Bladder microvascular endothelial cell (primary cell): ENCODE data around the gene ETFDH. TPM values are rescaled to one million over a fixed set of nuclear protein-coding genes. Genes with fewer than 3 reads are reported as not detected.

Source experiments
- total RNA-seq: library from RNA; depleted of rRNA; stranded (reverse); fragments of >200 nt; gene quantifications from 2 replicates; pipeline ENCODE4 v1.2.3, GENCODE V29; 2014

The ETFDH gene
- total RNA-seq: 13.1 and 21.3 TPM in 2 replicates

DNA sequence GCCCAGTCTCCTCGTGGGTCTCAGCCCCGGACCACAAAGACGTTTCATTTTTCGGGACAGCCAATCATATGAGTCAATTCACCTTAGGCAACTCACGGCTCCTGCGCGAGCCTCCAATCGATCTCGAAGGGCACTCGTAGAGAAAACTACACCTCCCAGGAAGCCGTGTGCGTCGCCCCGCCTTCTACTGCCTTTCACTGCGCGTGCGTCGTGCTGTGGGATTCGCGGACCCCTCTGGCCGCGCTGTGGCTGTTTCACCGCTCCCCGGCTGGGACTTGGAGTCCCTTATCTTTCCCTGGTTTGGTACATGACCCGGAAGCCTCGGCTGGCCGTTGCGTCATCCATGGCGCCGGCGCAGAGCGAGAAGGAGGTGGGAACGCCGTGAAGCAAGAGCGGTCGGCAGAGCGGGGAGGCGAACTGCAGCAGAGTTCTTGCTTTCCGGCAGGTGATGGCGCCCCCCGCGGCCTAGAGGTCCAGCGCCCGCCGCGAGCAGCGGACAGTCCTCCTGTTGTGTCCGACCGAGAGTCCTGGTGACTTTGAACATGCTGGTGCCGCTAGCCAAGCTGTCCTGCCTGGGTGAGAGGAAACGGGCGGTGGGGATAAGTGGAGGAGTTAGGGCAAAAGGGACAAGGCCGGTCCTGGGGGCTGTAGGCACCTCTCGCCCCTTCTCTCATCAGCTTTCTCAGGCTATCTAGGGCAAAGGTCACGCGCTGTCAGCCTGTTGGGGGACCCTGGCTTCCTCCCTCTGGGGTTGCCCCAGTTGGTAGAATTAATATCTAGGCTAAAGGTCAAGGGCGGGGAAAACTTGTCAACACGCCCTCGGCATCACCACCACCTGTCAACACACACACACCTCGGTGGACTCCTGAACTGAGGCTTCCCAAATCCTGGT lies at the start of gene ETFDH:
ETFDH (plus strand) TSS at position 382 of the 892 bp plus-strand sequence; CDS start at position 543, 161 bp downstream.

DNA sequence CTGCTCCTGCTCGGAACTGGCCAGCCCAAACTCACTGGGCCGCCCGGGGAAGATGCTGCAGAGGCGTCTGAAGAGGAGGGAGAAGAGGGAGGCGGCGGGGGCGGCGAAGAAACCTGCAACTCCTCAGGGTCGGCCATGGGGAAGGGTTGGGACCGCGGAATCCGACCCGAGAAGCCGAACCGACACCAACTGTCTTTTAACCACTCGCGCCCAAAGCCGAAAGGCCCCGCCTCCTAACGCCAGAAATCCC lies 506 bp upstream of the ETFDH start, which contains the start of gene C4orf46:
C4orf46 (minus strand) TSS at position 223 of the 250 bp plus-strand sequence; CDS start at position 137, 86 bp downstream.

DNA sequence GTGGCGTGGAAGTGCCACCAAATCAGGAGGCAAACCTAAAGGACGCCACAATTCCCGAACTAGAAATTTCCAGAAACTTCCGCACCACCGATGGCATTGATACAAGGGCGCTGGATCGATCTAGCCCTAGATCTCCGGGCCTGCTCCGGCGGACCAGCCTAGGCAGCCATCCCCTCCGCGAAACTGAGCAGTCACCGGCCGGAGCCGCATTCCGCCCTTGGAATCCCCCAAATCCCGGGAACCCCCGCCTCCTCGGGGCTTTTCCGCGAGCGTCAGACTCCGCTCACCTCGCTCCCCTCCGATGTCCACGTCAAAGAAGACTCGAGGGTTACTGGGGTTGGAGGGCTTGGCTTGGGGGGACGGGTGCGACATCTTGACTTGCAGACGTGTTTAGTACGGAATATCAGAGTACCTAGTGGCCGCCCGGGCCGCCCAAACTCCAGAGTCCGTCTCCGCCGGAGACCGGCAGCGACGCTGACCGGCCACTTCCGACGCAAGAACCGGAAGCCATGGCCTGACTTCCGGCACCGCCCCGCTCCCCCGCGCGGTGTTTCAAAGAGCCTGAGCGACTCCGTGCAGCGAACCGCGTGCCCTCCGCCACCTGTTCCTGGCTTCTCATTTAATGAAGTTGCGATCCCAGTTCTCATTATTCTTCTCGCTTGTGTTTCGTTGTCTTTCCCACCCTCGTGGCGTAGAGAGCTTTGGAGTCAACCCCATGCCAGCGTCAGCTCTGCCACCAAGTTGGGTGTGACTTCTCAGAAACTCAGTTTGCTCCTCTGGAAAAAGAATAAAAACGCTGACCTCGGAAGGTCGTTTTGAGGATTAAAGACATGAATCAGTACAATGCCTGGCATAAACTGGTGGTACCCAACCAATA lies 51.1 kb downstream of the ETFDH start, which contains the start of gene PPID:
PPID (minus strand) TSS at position 480 of the 877 bp plus-strand sequence; CDS start at position 372, 108 bp downstream.

Other genes with a start within 250 kb of the ETFDH start
- gene RXFP1, start 150.4 kb upstream of the ETFDH start, total RNA-seq: not detected in 2 replicates
- gene C4orf46, start 409 bp upstream of the ETFDH start, total RNA-seq: 7.1 and 12.1 TPM in 2 replicates
- gene PPID, start 51.1 kb downstream of the ETFDH start, total RNA-seq: 15.7 and 32.0 TPM in 2 replicates
- 28.3 and 41.4 TPM in 2 replicates for gene FNIP2, start 96.7 kb downstream of the ETFDH start, total RNA-seq